MM.1S (cell line): ENCODE measurements around the gene PPP1R12B.

Experiments used
- DNase-seq: peaks from one replicate; pipeline ENCODE4 v3.0.0-alpha.2; 2015
- H2AFZ ChIP-seq: fragments of 300-600 bp; sonication (generic); 2 replicates; pipeline ENCODE4 v1.6.0; 2016; ENCODE audit warnings: antibody characterized with exemption, low read length
- H3F3A ChIP-seq: fragments of 300-600 bp; sonication (generic); 2 replicates; pipeline ENCODE4 v1.6.1; 2016; ENCODE audit warnings: mild to moderate bottlenecking, antibody characterized with exemption, low read length, moderate library complexity, mixed read lengths; ENCODE audit not compliant: insufficient read depth
- H3K27ac ChIP-seq: fragments of 300-600 bp; sonication (generic); 2 replicates; pipeline ENCODE4 v1.5.1; 2016; ENCODE audit warnings: mild to moderate bottlenecking, low read length
- H3K27me3 ChIP-seq: fragments of 300-600 bp; sonication (generic); replicated peaks from 2 replicates; pipeline ENCODE4 v1.6.0; 2016; ENCODE audit warnings: low read length; ENCODE audit not compliant: insufficient read depth
- H3K36me3 ChIP-seq: fragments of 300-600 bp; sonication (generic); replicated peaks from 2 replicates; pipeline ENCODE4 v1.6.1; 2016; ENCODE audit warnings: mild to moderate bottlenecking, low read length, mixed read lengths; ENCODE audit not compliant: insufficient read depth
- H3K4me1 ChIP-seq: fragments of 300-600 bp; sonication (generic); 2 replicates; pipeline ENCODE4 v1.6.1; 2016; ENCODE audit warnings: low read length, mixed read lengths
- H3K4me2 ChIP-seq: fragments of 300-600 bp; sonication (generic); 2 replicates; pipeline ENCODE4 v1.6.0; 2016; ENCODE audit warnings: low read depth, low read length
- H3K4me3 ChIP-seq: fragments of 300-600 bp; sonication (generic); 2 replicates; pipeline ENCODE4 v1.5.1; 2016; ENCODE audit warnings: low read length, mixed read lengths
- H3K79me2 ChIP-seq: fragments of 300-600 bp; sonication (generic); 2 replicates; pipeline ENCODE4 v1.6.1; 2016; ENCODE audit warnings: mixed run types, low read length, mixed read lengths
- H3K9ac ChIP-seq: fragments of 300-600 bp; sonication (generic); 2 replicates; pipeline ENCODE4 v1.6.1; 2016; ENCODE audit warnings: low read length, mixed read lengths
- H3K9me2 ChIP-seq: fragments of 300-600 bp; sonication (generic); replicated peaks from 2 replicates; pipeline ENCODE4 v1.6.1; 2016; ENCODE audit warnings: mild to moderate bottlenecking, low read length, mixed read lengths; ENCODE audit not compliant: insufficient read depth
- H3K9me3 ChIP-seq: fragments of 300-600 bp; sonication (generic); replicated peaks from 2 replicates; pipeline ENCODE4 v1.6.1; 2016; ENCODE audit warnings: mild to moderate bottlenecking, low read length, mixed read lengths; ENCODE audit not compliant: insufficient read depth
- H4K20me1 ChIP-seq: fragments of 300-600 bp; sonication (generic); 2 replicates; pipeline ENCODE4 v1.6.1; 2016; ENCODE audit warnings: mild to moderate bottlenecking, low read length, moderate library complexity, mixed read lengths; ENCODE audit not compliant: insufficient read depth
- CTCF ChIP-seq: fragments of 300-600 bp; sonication (generic); IDR thresholded peaks from 2 replicates; pipeline ENCODE4 v1.5.1; 2016; ENCODE audit warnings: antibody characterized with exemption, low read length, mixed read lengths
- EZH2 ChIP-seq: fragments of 300-600 bp; sonication (generic); optimal IDR thresholded peaks from 2 replicates; pipeline ENCODE3; 2017; ENCODE audit warnings: low read depth, mild to moderate bottlenecking, antibody characterized with exemption, low read length, mixed read lengths
- EZH2phosphoT487 ChIP-seq: fragments of 300-600 bp; sonication (generic); IDR thresholded peaks from 2 replicates; pipeline ENCODE4 v1.6.1; 2018; ENCODE audit warnings: antibody characterized with exemption, low read length

PPP1R12B gene

GRCh38 chr1:202305168-202305567, 43.3 kb upstream of the PPP1R12B start:
- H3K36me3 ChIP-seq, result no peaks in the 10 kb centered on the region
- no peak overlapping the region for H3K9ac ChIP-seq
- no peaks in the 10 kb centered on the region for H3F3A ChIP-seq
- H3K79me2 ChIP-seq, result no peaks in the 10 kb centered on the region
- no peak for TF ChIP-seq EZH2
- no peak for TF ChIP-seq CTCF
- no peak for DNase-seq
- no peak overlapping the region for H3K4me2 ChIP-seq
- H3K27ac ChIP-seq, result no peak overlapping the region
- no peak overlapping the region for H3K4me3 ChIP-seq
- H3K4me1 ChIP-seq, result no peaks in the 10 kb centered on the region
- H3K9me3 ChIP-seq, result no peaks in the 10 kb centered on the region
- no peak overlapping the region for H2AFZ ChIP-seq
- no peaks in the 10 kb centered on the region for H4K20me1 ChIP-seq
- peaks cover 13% of the 10 kb centered on the region for H3K27me3 ChIP-seq
- no peaks in the 10 kb centered on the region for H3K9me2 ChIP-seq

DNA sequence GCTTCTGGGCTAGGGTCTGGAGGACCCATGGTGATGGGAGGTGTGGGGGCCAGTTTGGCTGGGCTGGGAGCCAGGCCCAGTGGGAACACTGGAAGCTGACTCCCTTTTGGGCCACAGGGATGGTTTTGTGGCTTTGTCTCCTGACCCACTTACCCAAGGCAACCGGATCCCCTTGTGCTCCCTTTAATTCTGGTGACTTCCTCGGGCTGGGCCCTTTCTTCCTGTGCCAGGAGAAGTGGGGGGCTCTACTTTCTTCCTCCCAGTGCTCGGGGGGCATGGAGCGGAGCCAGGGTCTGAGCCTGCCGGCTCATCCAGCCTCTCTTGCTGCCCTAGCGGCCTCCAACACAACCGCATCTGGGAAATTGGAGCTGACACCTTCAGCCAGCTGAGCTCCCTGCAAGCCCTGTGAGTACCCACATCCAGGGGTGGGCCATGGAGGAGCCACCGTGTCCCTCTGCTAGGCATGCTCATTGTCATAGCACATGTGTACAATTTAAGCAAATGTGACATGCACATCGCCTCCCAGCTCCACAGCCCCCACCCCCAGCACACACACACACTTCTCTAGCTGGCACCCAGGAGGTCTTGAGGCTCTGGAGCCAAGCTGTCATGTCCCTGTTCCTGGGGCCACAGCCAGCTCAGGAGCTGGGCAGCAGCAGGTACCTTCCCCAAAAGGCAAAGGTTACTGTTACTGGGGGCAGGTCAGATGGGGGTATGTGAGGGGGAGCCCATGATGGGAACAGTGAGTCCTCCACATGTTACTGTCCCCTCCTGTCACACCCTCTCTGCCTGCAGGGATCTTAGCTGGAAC, 41.8 kb upstream of the PPP1R12B start:
- Histone ChIP-seq H2AFZ (no peak overlapping the region), H3F3A (no peaks in the 10 kb centered on the region), H3K79me2 (no peaks in the 10 kb centered on the region), H3K4me3 (no peak overlapping the region), H3K9ac (no peak overlapping the region), H3K9me3 (no peaks in the 10 kb centered on the region), H4K20me1 (no peaks in the 10 kb centered on the region), H3K4me2 (no peak overlapping the region), H3K36me3 (no peaks in the 10 kb centered on the region), H3K27me3 (peaks cover 13% of the 10 kb centered on the region), H3K9me2 (no peaks in the 10 kb centered on the region), H3K27ac (no peak overlapping the region), H3K4me1 (no peaks in the 10 kb centered on the region)
- TF ChIP-seq EZH2, result no peak
- TF ChIP-seq CTCF, result no peak
- TF ChIP-seq EZH2phosphoT487, result no peak
- no peak for DNase-seq

- Histone ChIP-seq H4K20me1 (no peaks in the 10 kb centered on the region), H3F3A (no peaks in the 10 kb centered on the region), H2AFZ (no peak overlapping the region), H3K4me3 (no peak overlapping the region), H3K79me2 (no peaks in the 10 kb centered on the region), H3K4me2 (no peak overlapping the region), H3K9ac (no peak overlapping the region), H3K36me3 (no peaks in the 10 kb centered on the region), H3K4me1 (no peaks in the 10 kb centered on the region), H3K27ac (no peak overlapping the region), H3K27me3 (no peaks in the 10 kb centered on the region), H3K9me3 (no peaks in the 10 kb centered on the region), H3K9me2 (no peaks in the 10 kb centered on the region)
- no peak for DNase-seq
- TF ChIP-seq CTCF (no peak), EZH2 (no peak), EZH2phosphoT487 (no peak)
Measured at GRCh38 chr1:202310071-202310725, 38.3 kb upstream of the PPP1R12B start.
